ENCODE data around the gene SLC25A39.

- TF ChIP-seq CTCF (conservative IDR thresholded peaks at IDR 0.05 in 1 of 2, IDR thresholded peaks at IDR 0.05 in 1 of 2; ENCODE audit: low read depth in 1 of 2, low read length in 2 of 2) = no peak
- no peak for TF ChIP-seq EZH2 (IDR thresholded peaks at IDR 0.05; ENCODE audit: low read length, missing control alignments)
These were observed 33.4 kb upstream of the SLC25A39 start for GRCh38 chr17:44358066-44358465.
